ENCODE measurements around the gene RPS5. TPM values are rescaled to one million over a fixed set of nuclear protein-coding genes. Genes with fewer than 3 reads are reported as not detected.

RPS5 gene
- polyA plus RNA-seq, 4 donors = 863 to 1,751 (median 1,458) TPM

DNA sequence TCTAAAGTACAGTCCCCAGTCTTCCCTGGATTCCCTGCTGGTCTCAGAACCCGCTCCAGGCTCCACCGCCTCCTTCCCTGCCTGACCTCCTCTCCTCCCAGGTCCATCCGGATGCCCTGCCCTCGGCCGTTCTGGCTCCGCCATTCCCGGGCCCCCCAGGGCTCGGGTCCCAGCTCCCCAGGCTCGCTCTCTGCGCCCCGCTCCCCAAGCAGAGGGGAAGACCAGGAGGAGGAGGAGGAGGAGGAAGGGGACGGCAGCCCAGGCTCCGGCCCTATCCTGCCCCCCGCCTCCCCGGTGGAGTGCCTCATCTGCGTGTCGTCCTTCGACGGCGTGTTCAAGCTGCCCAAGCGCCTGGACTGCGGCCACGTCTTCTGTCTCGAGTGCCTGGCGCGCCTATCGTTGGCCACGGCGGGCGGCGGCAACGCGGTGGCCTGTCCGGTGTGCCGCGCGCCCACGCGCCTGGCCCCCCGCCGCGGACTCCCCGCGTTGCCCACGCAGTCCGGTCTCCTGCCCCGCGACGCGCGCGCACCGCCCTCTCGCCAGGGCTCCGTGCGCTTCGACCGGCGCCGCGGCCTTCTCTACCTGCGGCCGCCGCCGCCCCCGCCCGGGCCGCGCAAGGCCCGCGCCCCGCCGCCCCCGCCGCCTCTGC, 9.0 kb downstream of the RPS5 start:
- Histone ChIP-seq H3K27ac (ENCODE audit: low read depth in 1 of 3, low read length in 2 of 3) (no peak overlapping the region), H3K4me1 (ENCODE audit: control insufficient read depth in 3 of 3, insufficient read depth in 2 of 3, low read depth in 1 of 3, low read length in 2 of 3) (peaks cover 0 to 11% (median 2%) of the 10 kb centered on the region in 3 donors), H3K36me3 (ENCODE audit: control insufficient read depth in 3 of 3, insufficient read depth in 2 of 3, low read depth in 1 of 3, low read length in 3 of 3) (peaks cover 9 to 41% (median 10%) of the 10 kb centered on the region in 3 donors), H3K27me3 (ENCODE audit: control insufficient read depth in 3 of 3, insufficient read depth in 3 of 3, low read length in 3 of 3) (peaks cover 9 to 30% (median 12%) of the 10 kb centered on the region in 3 donors), H3K4me3 (ENCODE audit: low read depth in 1 of 3, low read length in 3 of 3) (peak overlapping the region in 1 of 3 donors; percentile 1), H3K9me3 (ENCODE audit: control insufficient read depth in 2 of 2, insufficient read depth in 1 of 2, low read depth in 1 of 2, low read length in 1 of 2) (no peaks in the 10 kb centered on the region)
- 3 to 12% (median 4%) methylated on average over 16 to 75 of the region's 75 CpGs for WGBS, 3 donors
- DNase-seq (no peak), FAIRE-seq (no peak)

DNA sequence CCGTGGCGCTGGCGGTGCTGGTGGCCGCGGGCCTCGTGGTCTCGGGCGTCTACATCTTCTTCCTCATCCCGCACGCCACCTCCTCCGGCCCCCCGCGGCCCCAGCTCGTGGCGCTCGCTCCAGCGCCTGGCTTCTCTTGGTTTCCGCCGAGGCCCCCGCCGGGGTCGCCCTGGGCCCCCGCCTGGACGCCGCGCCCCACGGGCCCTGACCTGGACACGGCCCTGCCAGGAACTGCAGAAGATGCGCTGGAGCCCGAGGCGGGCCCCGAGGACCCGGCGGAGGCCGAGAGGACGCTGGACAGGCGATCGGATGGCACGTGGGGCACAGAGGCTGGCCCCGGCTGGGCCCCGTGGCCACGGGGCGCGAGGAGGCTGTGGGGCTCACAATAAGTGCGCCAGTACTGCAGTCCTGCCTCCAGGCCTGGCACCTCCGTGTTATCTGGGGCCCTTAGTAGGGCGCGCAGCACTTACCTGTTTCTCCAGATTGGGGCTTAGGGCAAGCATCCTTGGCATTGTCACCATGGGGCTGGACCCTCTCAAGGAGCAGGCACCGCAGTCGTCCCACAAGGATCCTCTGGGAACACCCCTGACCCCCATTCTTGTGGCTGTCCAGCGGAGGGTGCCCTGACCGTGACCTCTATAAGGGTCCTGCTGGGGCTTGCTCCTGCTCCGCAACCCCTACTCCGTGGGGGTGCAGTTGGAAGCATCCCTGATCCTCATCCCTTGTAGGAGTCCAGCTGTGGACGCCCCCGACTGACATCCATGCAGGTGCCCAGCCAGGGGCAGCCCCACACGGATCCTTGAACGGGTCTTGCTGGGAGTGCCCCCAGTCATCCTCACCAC, 9.8 kb downstream of the RPS5 start:
- peaks cover 9 to 30% (median 12%) of the 10 kb centered on the region in 3 donors for H3K27me3 ChIP-seq (ENCODE audit: control insufficient read depth in 3 of 3, insufficient read depth in 3 of 3, low read length in 3 of 3)
- DNase-seq = no peak
- WGBS, 3 donors = 22 to 29% (median 28%) methylated on average over 48 to 58 of the region's 58 CpGs
- no peaks in the 10 kb centered on the region for H3K9me3 ChIP-seq (ENCODE audit: control insufficient read depth in 2 of 2, insufficient read depth in 1 of 2, low read depth in 1 of 2, low read length in 1 of 2)
- H3K27ac ChIP-seq (ENCODE audit: low read depth in 1 of 3, low read length in 2 of 3) = no peak overlapping the region
- peaks cover 9 to 33% (median 10%) of the 10 kb centered on the region in 3 donors for H3K36me3 ChIP-seq (ENCODE audit: control insufficient read depth in 3 of 3, insufficient read depth in 2 of 3, low read depth in 1 of 3, low read length in 3 of 3)
- peaks cover 0 to 13% (median 2%) of the 10 kb centered on the region in 3 donors for H3K4me1 ChIP-seq (ENCODE audit: control insufficient read depth in 3 of 3, insufficient read depth in 2 of 3, low read depth in 1 of 3, low read length in 2 of 3)
- FAIRE-seq = no peak
- peak overlapping the region in 1 of 3 donors; percentile 1 for H3K4me3 ChIP-seq (ENCODE audit: low read depth in 1 of 3, low read length in 3 of 3)

DNA sequence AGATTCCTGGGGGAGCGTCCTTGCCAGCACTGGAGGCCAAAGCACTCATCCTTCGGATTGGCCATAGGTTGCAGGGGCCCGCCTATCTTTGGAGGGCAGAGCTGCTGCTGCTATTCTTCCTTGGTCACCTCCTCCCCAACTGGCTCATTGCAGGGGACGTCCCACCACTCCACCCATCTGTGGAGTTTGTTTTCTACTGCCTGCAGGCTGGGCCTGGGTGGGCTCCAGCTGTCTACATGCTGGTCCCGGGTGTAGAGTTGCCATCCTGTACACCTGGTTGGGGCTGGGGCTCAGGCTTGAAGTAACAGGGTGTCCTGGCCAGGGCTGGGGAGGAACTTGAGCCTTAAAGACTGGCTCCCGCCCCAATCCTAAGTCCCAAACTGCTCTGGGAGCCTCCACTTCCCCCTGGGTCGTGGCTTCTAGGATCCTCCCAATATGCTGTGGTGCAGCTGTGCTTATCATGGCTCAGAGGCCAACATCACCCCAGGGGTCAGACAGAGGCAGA, 10.5 kb downstream of the RPS5 start:
- H3K27ac ChIP-seq (ENCODE audit: low read depth in 1 of 3, low read length in 2 of 3) = no peak overlapping the region
- FAIRE-seq (no peak), DNase-seq (no peak)
- H3K4me1 ChIP-seq (ENCODE audit: control insufficient read depth in 3 of 3, insufficient read depth in 2 of 3, low read depth in 1 of 3, low read length in 2 of 3) = peaks cover 0 to 18% (median 4%) of the 10 kb centered on the region in 3 donors
- H3K4me3 ChIP-seq (ENCODE audit: low read depth in 1 of 3, low read length in 3 of 3) = no peak overlapping the region
- 69 to 75% (median 69%) methylated on average over 7 of the region's 7 CpGs for WGBS, 3 donors
- H3K27me3 ChIP-seq (ENCODE audit: control insufficient read depth in 3 of 3, insufficient read depth in 3 of 3, low read length in 3 of 3) = peaks cover 9 to 30% (median 12%) of the 10 kb centered on the region in 3 donors
- peaks cover 7 to 27% (median 9%) of the 10 kb centered on the region in 3 donors for H3K36me3 ChIP-seq (ENCODE audit: control insufficient read depth in 3 of 3, insufficient read depth in 2 of 3, low read depth in 1 of 3, low read length in 3 of 3)
- no peaks in the 10 kb centered on the region for H3K9me3 ChIP-seq (ENCODE audit: control insufficient read depth in 2 of 2, insufficient read depth in 1 of 2, low read depth in 1 of 2, low read length in 1 of 2)

DNA sequence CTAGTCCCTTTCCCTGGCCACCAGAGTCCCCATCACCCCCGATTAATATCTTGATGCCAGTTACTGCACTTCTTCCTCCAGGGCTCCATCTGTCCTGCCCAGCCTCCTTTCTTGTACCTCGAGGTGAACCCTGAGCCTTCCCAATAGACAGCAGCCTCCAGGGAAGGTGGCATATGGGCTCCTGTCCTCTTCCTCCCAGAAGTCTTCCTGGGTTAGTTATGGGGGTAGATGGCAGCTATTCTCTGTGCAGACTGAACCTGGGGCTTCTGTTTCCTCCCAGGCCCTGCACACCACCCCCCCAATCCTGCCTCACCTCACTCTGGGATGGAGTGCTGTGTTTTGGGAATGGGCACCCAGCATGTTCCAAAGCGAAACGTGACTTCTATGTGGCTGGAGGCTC, 11.0 kb downstream of the RPS5 start:
- no peak overlapping the region for H3K4me3 ChIP-seq (ENCODE audit: low read depth in 1 of 3, low read length in 3 of 3)

DNA sequence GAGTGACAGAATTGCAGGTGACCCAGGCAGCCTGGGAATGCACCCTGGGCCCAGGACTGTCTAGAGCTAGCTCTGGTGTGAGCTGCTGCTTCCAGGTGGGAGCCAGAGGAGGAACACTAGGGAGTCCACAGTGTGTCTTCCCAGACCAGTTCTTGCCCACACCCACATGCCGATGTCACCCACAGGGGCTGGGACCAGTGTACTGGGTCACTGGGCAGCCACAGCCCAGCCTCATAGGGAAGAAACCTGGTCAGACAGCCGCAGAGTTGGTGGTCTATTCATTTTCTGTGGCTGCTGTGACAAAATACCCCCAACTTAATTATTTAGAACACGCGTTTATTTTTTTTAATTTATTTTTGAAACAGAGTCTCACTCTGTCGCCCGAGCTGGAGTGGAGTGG, 11.5 kb downstream of the RPS5 start:
- H3K4me3 ChIP-seq (ENCODE audit: low read depth in 1 of 3, low read length in 3 of 3) = no peak overlapping the region
- no peak overlapping the region for H3K27ac ChIP-seq (ENCODE audit: low read depth in 1 of 3, low read length in 2 of 3)
- peaks cover 0 to 17% (median 9%) of the 10 kb centered on the region in 3 donors for H3K36me3 ChIP-seq (ENCODE audit: control insufficient read depth in 3 of 3, insufficient read depth in 2 of 3, low read depth in 1 of 3, low read length in 3 of 3)
- H3K4me1 ChIP-seq (ENCODE audit: control insufficient read depth in 3 of 3, insufficient read depth in 2 of 3, low read depth in 1 of 3, low read length in 2 of 3) = peaks cover 0 to 22% (median 4%) of the 10 kb centered on the region in 3 donors
- DNase-seq = no peak
- peaks cover 9 to 30% (median 12%) of the 10 kb centered on the region in 3 donors for H3K27me3 ChIP-seq (ENCODE audit: control insufficient read depth in 3 of 3, insufficient read depth in 3 of 3, low read length in 3 of 3)
- H3K9me3 ChIP-seq (ENCODE audit: control insufficient read depth in 2 of 2, insufficient read depth in 1 of 2, low read depth in 1 of 2, low read length in 1 of 2) = no peaks in the 10 kb centered on the region
- 91 to 93% (median 92%) methylated on average over 6 of the region's 6 CpGs for WGBS, 3 donors
- FAIRE-seq = no peak

More for the DNA sequence above, 11.0 kb downstream of the RPS5 start:
- peaks cover 0 to 18% (median 4%) of the 10 kb centered on the region in 3 donors for H3K4me1 ChIP-seq (ENCODE audit: control insufficient read depth in 3 of 3, insufficient read depth in 2 of 3, low read depth in 1 of 3, low read length in 2 of 3)
- no peaks in the 10 kb centered on the region for H3K9me3 ChIP-seq (ENCODE audit: control insufficient read depth in 2 of 2, insufficient read depth in 1 of 2, low read depth in 1 of 2, low read length in 1 of 2)
- peaks cover 4 to 22% (median 9%) of the 10 kb centered on the region in 3 donors for H3K36me3 ChIP-seq (ENCODE audit: control insufficient read depth in 3 of 3, insufficient read depth in 2 of 3, low read depth in 1 of 3, low read length in 3 of 3)
- no peak for FAIRE-seq
- no peak overlapping the region for H3K27ac ChIP-seq (ENCODE audit: low read depth in 1 of 3, low read length in 2 of 3)
- 63 to 79% (median 72%) methylated on average over 4 of the region's 4 CpGs for WGBS, 3 donors
- no peak for DNase-seq
- peaks cover 9 to 30% (median 12%) of the 10 kb centered on the region in 3 donors for H3K27me3 ChIP-seq (ENCODE audit: control insufficient read depth in 3 of 3, insufficient read depth in 3 of 3, low read length in 3 of 3)

DNA sequence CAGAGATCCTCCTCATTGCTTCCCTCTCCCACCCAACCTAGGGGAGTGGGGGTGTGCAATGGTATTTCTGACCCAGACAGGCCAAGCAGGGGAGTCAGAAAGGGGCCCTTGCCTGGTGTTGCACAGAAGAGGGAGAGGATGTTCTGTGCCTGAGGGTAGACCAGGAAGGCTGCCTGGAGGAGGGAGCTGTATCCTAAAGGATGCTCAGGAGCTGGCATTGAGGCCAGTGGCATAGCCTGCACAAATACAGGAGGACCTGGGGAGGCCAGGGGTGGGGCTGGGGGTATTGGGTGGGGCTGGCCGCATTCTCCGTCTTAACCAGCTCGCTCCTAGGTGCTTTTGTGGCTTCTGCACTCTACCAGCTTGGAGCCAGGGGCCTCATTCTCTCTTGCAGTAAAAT, 12.8 kb downstream of the RPS5 start:
- Histone ChIP-seq H3K4me3 (ENCODE audit: low read depth in 1 of 3, low read length in 3 of 3) (no peak overlapping the region), H3K4me1 (ENCODE audit: control insufficient read depth in 3 of 3, insufficient read depth in 2 of 3, low read depth in 1 of 3, low read length in 2 of 3) (peaks cover 0 to 27% (median 4%) of the 10 kb centered on the region in 3 donors), H3K27me3 (ENCODE audit: control insufficient read depth in 3 of 3, insufficient read depth in 3 of 3, low read length in 3 of 3) (peaks cover 9 to 28% (median 12%) of the 10 kb centered on the region in 3 donors), H3K36me3 (ENCODE audit: control insufficient read depth in 3 of 3, insufficient read depth in 2 of 3, low read depth in 1 of 3, low read length in 3 of 3) (peaks cover 0 to 6% (median under 1%) of the 10 kb centered on the region in 3 donors), H3K27ac (ENCODE audit: low read depth in 1 of 3, low read length in 2 of 3) (no peak overlapping the region), H3K9me3 (ENCODE audit: control insufficient read depth in 2 of 2, insufficient read depth in 1 of 2, low read depth in 1 of 2, low read length in 1 of 2) (no peaks in the 10 kb centered on the region)
- FAIRE-seq = no peak
- no peak for DNase-seq
- 96 to 97% (median 96%) methylated on average over 3 of the region's 3 CpGs for WGBS, 3 donors

DNA sequence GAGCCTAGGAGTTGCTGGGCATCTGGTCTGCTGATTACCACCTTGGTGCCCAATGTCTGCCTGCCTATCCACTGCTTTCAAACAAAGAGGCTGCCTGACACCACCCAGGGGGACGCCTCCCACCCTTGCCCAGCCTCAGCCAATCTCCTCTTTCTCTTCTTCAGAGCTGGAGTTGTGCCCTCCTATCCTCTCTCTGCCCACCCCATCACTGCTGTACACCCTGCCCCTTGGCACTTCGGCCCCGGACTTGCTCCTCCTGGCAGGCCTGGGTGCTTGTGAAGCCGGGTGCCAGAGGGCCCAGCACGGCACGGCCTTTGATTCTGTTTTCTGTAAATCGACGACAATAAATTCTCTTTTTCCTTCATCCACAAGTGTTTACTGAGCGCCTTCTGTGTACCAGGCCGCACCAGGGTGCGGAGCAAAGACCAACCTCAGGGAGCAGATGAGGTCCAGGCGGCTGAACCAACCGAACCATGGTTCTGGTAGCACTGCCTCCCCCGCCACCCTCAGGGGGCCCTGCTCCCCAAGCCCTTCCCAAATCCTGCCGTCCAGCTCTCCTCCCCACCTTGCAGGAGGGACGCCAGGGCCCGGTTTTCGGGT, 13.3 kb downstream of the RPS5 start:
- no peak overlapping the region for H3K27ac ChIP-seq (ENCODE audit: low read depth in 1 of 3, low read length in 2 of 3)
- FAIRE-seq (no peak), DNase-seq (no peak)
- H3K27me3 ChIP-seq (ENCODE audit: control insufficient read depth in 3 of 3, insufficient read depth in 3 of 3, low read length in 3 of 3) = peaks cover 9 to 25% (median 12%) of the 10 kb centered on the region in 3 donors
- H3K9me3 ChIP-seq (ENCODE audit: control insufficient read depth in 2 of 2, insufficient read depth in 1 of 2, low read depth in 1 of 2, low read length in 1 of 2) = no peaks in the 10 kb centered on the region
- peaks cover 0 to 27% (median 4%) of the 10 kb centered on the region in 3 donors for H3K4me1 ChIP-seq (ENCODE audit: control insufficient read depth in 3 of 3, insufficient read depth in 2 of 3, low read depth in 1 of 3, low read length in 2 of 3)
- peak overlapping the region in 2 of 3 donors; percentile 46 to 54 for H3K4me3 ChIP-seq (ENCODE audit: low read depth in 1 of 3, low read length in 3 of 3)
- H3K36me3 ChIP-seq (ENCODE audit: control insufficient read depth in 3 of 3, insufficient read depth in 2 of 3, low read depth in 1 of 3, low read length in 3 of 3) = peaks cover 0 to under 1% (median 0%) of the 10 kb centered on the region in 3 donors
- 56 to 65% (median 56%) methylated on average over 18 of the region's 18 CpGs for WGBS, 3 donors
